PC-3 (cell line): ENCODE data around the gene WHRN. TPM values are rescaled to one million over a fixed set of nuclear protein-coding genes. Genes with fewer than 3 reads are reported as not detected.

Experiments
- ATAC-seq: fragments of 200-7000 bp; cut with Tn5 transposase; 2 replicates; pipeline ENCODE4 v1.9.1; 2020; ENCODE audit warnings: mild to moderate bottlenecking, moderate library complexity
- BruUV-seq: library from RNA; stranded (reverse); fragments of 400-500 nt; replicated peaks from 2 replicates; lab custom pipeline; 2021; lab: Mats Ljungman, UMichigan
- CTCF ChIA-PET: fragments of 300-600 bp; sonication (Branson Sonifier 250); formaldehyde crosslinking; loops from one replicate; lab custom pipeline; 2022; ENCODE audit warnings: antibody characterized with exemption; lab: Charles Lee
- POLR2A ChIA-PET: fragments of 300-600 bp; sonication (Branson Sonifier 250); formaldehyde crosslinking; loops from one replicate; lab custom pipeline; 2022; ENCODE audit warnings: antibody characterized with exemption; ENCODE audit not compliant: unreplicated experiment; lab: Charles Lee
- DNase-seq: peaks from one replicate; pipeline ENCODE4 v3.0.0-alpha.2; 2015
- H2AFZ ChIP-seq: fragments of 300-600 bp; sonication (generic); 2 replicates; pipeline ENCODE4 v1.6.0; 2016; ENCODE audit warnings: antibody characterized with exemption, low read length
- H3F3A ChIP-seq: fragments of 300-600 bp; sonication (generic); one replicate; pipeline ENCODE4 v1.6.0; 2017; ENCODE audit warnings: antibody characterized with exemption, low read length, control low read depth, mild to moderate bottlenecking; ENCODE audit not compliant: unreplicated experiment
- H3K27ac ChIP-seq: fragments of 300-600 bp; sonication (generic); 2 replicates; pipeline ENCODE4 v1.5.1; 2016; ENCODE audit warnings: mild to moderate bottlenecking, low read length
- H3K27me3 ChIP-seq: fragments of 300-600 bp; sonication (generic); 2 replicates; pipeline ENCODE4 v1.6.1; 2016; ENCODE audit warnings: low read length, mixed read lengths
- H3K36me3 ChIP-seq: fragments of 300-600 bp; sonication (generic); 2 replicates; pipeline ENCODE4 v1.6.1; 2016; ENCODE audit warnings: low read depth, mixed run types, low read length, mixed read lengths
- H3K4me1 ChIP-seq: fragments of 300-600 bp; sonication (generic); 2 replicates; pipeline ENCODE4 v1.5.1; 2016; ENCODE audit warnings: low read length; ENCODE audit not compliant: insufficient read depth
- H3K4me2 ChIP-seq: fragments of 300-600 bp; sonication (generic); 2 replicates; pipeline ENCODE4 v1.6.0; 2016; ENCODE audit warnings: low read length
- H3K4me3 ChIP-seq: fragments of 300-600 bp; sonication (generic); 2 replicates; pipeline ENCODE4 v1.5.1; 2016; ENCODE audit warnings: mild to moderate bottlenecking, low read length, mixed read lengths
- H3K79me2 ChIP-seq: fragments of 300-600 bp; sonication (generic); 2 replicates; pipeline ENCODE4 v1.6.1; 2017; ENCODE audit warnings: low read length, mixed read lengths
- H3K9ac ChIP-seq: fragments of 300-600 bp; sonication (generic); 2 replicates; pipeline ENCODE4 v1.6.0; 2016; ENCODE audit warnings: mild to moderate bottlenecking, low read length
- H3K9me2 ChIP-seq: fragments of 300-600 bp; sonication (generic); replicated peaks from 2 replicates; pipeline ENCODE4 v1.6.1; 2016; ENCODE audit warnings: mixed run types, low read length, mixed read lengths
- H3K9me3 ChIP-seq: fragments of 300-600 bp; sonication (generic); 2 replicates; pipeline ENCODE4 v1.6.1; 2016; ENCODE audit warnings: low read length, mixed read lengths
- H4K20me1 ChIP-seq: fragments of 300-600 bp; sonication (generic); 2 replicates; pipeline ENCODE4 v1.6.1; 2016; ENCODE audit warnings: low read length, mixed read lengths
- EZH2 ChIP-seq: fragments of 300-600 bp; sonication (generic); IDR thresholded peaks from one replicate; pipeline ENCODE4 v1.6.1; 2017; ENCODE audit warnings: antibody characterized with exemption, mild to moderate bottlenecking, low read length; ENCODE audit not compliant: unreplicated experiment
- EZH2phosphoT487 ChIP-seq: fragments of 300-600 bp; sonication (generic); IDR thresholded peaks from 2 replicates; pipeline ENCODE4 v1.6.1; 2018; ENCODE audit warnings: mild to moderate bottlenecking, antibody characterized with exemption, low read length, borderline replicate concordance
- intact Hi-C: fragments of 100-400 bp; cut with micrococcal nuclease; formaldehyde crosslinking; loops from 2 replicates; pipeline ENCODE4 v1.9.0; 2023
- total RNA-seq: library from RNA; depleted of rRNA; stranded (reverse); fragments of >200 nt; gene quantifications from 2 replicates; pipeline ENCODE4 v1.2.3, GENCODE V29; 2014
- TF ChIP-seq, protein P1 (sequence below): fragments of 300-600 bp; sonication (generic); conservative IDR thresholded peaks from 2 replicates; pipeline ENCODE4 v1.5.1; 2017; ENCODE audit warnings: antibody characterized with exemption, low read depth, mild to moderate bottlenecking, low read length

The WHRN gene
- total RNA-seq, 1 experiment from 2014 or later = 10.5 TPM

DNA sequence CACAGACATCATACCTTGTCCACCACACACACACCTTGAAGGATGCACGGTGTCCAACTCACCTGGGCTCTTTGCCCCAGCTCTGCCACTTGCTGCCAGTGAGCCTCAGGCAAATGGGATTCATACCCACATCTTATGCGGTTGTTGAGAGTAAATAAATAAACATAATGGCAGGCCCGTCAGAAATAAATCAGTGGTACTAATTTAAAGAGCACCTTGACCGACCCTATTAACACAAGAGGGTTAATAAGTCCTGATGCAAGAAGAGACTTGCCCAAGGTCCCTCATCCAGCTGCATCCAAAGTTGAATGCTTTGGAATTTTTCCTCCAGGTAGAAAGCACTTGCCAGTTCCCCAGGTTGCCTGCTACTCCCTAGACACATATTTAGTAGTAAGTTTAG is 105.9 kb downstream of the WHRN start:
- DNase-seq (no peak), ATAC-seq (no peak)
- H3K27ac ChIP-seq = no peak overlapping the region
- ChIA-PET CTCF (no interaction called here), POLR2A (no interaction called here)
- no peak overlapping the region for H3K9ac ChIP-seq
- H4K20me1 ChIP-seq = no peaks in the 10 kb centered on the region
- no peaks in the 10 kb centered on the region for H3K27me3 ChIP-seq
- no peak overlapping the region for H3K4me2 ChIP-seq
- H3K36me3 ChIP-seq = no peaks in the 10 kb centered on the region
- BruUV-seq = no TSS peak
- no peaks in the 10 kb centered on the region for H3F3A ChIP-seq
- intact Hi-C loops = no loop called here
- peaks cover 7% of the 10 kb centered on the region; the same call in 1 of the 2 replicates for H3K4me1 ChIP-seq
- H3K9me3 ChIP-seq = no peaks in the 10 kb centered on the region
- H3K79me2 ChIP-seq = peaks cover 10% of the 10 kb centered on the region; the same call in 1 of the 2 replicates
- H3K4me3 ChIP-seq = no peak overlapping the region
- no peaks in the 10 kb centered on the region for H3K9me2 ChIP-seq
- no peak overlapping the region for H2AFZ ChIP-seq
- TF ChIP-seq, protein P1, sequence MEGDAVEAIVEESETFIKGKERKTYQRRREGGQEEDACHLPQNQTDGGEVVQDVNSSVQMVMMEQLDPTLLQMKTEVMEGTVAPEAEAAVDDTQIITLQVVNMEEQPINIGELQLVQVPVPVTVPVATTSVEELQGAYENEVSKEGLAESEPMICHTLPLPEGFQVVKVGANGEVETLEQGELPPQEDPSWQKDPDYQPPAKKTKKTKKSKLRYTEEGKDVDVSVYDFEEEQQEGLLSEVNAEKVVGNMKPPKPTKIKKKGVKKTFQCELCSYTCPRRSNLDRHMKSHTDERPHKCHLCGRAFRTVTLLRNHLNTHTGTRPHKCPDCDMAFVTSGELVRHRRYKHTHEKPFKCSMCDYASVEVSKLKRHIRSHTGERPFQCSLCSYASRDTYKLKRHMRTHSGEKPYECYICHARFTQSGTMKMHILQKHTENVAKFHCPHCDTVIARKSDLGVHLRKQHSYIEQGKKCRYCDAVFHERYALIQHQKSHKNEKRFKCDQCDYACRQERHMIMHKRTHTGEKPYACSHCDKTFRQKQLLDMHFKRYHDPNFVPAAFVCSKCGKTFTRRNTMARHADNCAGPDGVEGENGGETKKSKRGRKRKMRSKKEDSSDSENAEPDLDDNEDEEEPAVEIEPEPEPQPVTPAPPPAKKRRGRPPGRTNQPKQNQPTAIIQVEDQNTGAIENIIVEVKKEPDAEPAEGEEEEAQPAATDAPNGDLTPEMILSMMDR = no peak
- TF ChIP-seq EZH2 (no peak), EZH2phosphoT487 (no peak)

DNA sequence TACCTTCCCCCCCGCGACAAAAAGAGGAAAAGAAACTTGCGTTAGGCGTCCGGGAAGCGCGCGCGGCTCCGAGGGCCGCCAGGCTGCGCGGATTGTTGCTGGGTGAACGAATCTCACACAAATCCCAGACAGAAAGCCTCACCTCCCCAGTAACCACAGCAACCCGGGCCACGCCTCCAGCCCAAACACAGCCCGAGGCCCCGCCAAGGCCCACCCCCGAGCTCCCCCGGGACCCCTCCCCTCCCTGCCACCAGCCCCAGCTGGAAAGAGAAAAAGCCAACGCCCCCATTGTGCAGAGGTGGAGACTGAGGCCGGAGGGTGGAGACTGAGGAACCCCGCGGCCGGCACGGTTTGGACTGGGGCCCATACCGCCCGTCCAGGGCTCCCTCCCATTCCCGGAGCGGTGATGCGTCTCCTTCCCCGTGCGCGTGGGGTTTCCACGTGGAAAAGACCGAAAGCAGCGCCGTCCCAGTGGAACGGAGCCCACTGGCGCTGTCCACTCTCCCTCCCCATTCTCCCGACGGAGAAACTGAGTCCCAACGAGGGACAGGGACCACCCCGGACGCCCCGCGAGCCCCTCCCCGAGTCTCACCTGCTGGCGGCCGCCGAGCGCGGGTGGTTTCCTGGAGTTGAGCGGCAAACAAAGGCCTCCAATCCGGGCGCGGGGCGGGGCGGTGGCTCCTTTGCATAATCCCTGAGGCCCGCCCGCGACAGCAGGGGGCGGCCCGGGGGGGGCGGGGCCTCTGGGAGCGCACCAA is 107.2 kb downstream of the WHRN start:
- no peaks in the 10 kb centered on the region for H3K9me3 ChIP-seq
- H3K79me2 ChIP-seq = peaks cover 10% of the 10 kb centered on the region; the same call in 1 of the 2 replicates
- no peaks in the 10 kb centered on the region for H3K9me2 ChIP-seq
- ATAC-seq = peak; percentile 88
- peaks cover 7% of the 10 kb centered on the region; the same call in 1 of the 2 replicates for H3K4me1 ChIP-seq
- H3F3A ChIP-seq = no peaks in the 10 kb centered on the region
- H3K36me3 ChIP-seq = no peaks in the 10 kb centered on the region
- peak overlapping the region; percentile 50 for H3K27ac ChIP-seq
- peak overlapping the region; percentile 95 for H3K4me2 ChIP-seq
- H3K4me3 ChIP-seq = peak overlapping the region; percentile 85
- no peaks in the 10 kb centered on the region for H3K27me3 ChIP-seq
- DNase-seq = peak; percentile 87
- peak overlapping the region; percentile 68 for H3K9ac ChIP-seq
- intact Hi-C loops = no loop called here
- BruUV-seq = no TSS peak
- TF ChIP-seq EZH2phosphoT487 (no peak), EZH2 (no peak)
- TF ChIP-seq, protein P1 = no peak
- H4K20me1 ChIP-seq = no peaks in the 10 kb centered on the region
- ChIA-PET POLR2A (no interaction called here), CTCF (no interaction called here)
- H2AFZ ChIP-seq = peak overlapping the region; percentile 86
